SK-N-SH (cell line): Measurements from ENCODE around the gene MEGF8. TPM values are rescaled to one million over a fixed set of nuclear protein-coding genes. Genes with fewer than 3 reads are reported as not detected.

Experiments used
- CTCF ChIA-PET: fragments of 300-600, 350-600 bp; formaldehyde crosslinking; extraction: SDS; loops from one replicate; lab custom pipeline; 2021; lab: Yijun Ruan, JAX
- POLR2A ChIA-PET: fragments of 350-600 bp; sonication (Branson Sonifier 250); formaldehyde crosslinking; extraction: SDS; loops from one replicate; lab custom pipeline; 2020; ENCODE audit warnings: antibody characterized with exemption, inconsistent platforms; lab: Yijun Ruan, JAX
- DNase-seq: peaks from one replicate; pipeline ENCODE4 v3.0.0; 2012
- H2AFZ ChIP-seq: fragments of 200-600 bp; sonication (generic); 2 replicates; pipeline ENCODE4 v1.8.1; 2016; ENCODE audit warnings: antibody characterized with exemption, mild to moderate bottlenecking, low read depth
- H3F3A ChIP-seq: fragments of 200-600 bp; sonication (generic); replicated peaks from 2 replicates; pipeline ENCODE3; 2016; ENCODE audit warnings: antibody characterized with exemption, mild to moderate bottlenecking; ENCODE audit not compliant: insufficient read depth
- H3K27ac ChIP-seq, 2 experiments: fragments of 200-500 bp in 1 of 2; fragments of 200-600 bp in 1 of 2; sonication (Bioruptor generic) in 1 of 2; sonication (generic), shearing (Covaris generic) in 1 of 2; 2 replicates each; pipeline versions ENCODE4 v1.5.1 to v1.6.1; 2014 to 2016; ENCODE audit warnings: low read depth in 2 of 2, inconsistent platforms in 1 of 2, low read length in 1 of 2, mild to moderate bottlenecking in 1 of 2, mixed read lengths in 1 of 2
- H3K27me3 ChIP-seq: fragments of 200-600 bp; sonication (generic), shearing (Covaris generic); 2 replicates; pipeline ENCODE4 v1.6.1; 2016; ENCODE audit warnings: mixed run types; ENCODE audit not compliant: insufficient read depth
- H3K36me3 ChIP-seq, 2 experiments: fragments of 200-500 bp in 1 of 2; fragments of 200-600 bp in 1 of 2; sonication (Bioruptor generic) in 1 of 2; sonication (generic) in 1 of 2; replicated peaks in 1 of 2; 2 replicates each; pipeline versions ENCODE3 to v1.5.1; 2014 to 2016; ENCODE audit warnings: low read length in 1 of 2, mild to moderate bottlenecking in 1 of 2; ENCODE audit not compliant: insufficient read depth in 2 of 2, control insufficient read depth in 1 of 2
- H3K4me1 ChIP-seq, 2 experiments: fragments of 200-500 bp in 1 of 2; fragments of 200-600 bp in 1 of 2; sonication (Bioruptor generic) in 1 of 2; sonication (generic), shearing (Covaris generic) in 1 of 2; 2 replicates each; pipeline versions ENCODE4 v1.5.1 to v1.6.1; 2014 to 2016; ENCODE audit warnings: low read depth in 1 of 2, low read length in 1 of 2, mixed run types in 1 of 2; ENCODE audit not compliant: insufficient read depth in 2 of 2, control insufficient read depth in 1 of 2
- H3K4me2 ChIP-seq: fragments of 200-600 bp; sonication (generic), shearing (Covaris generic); 2 replicates; pipeline ENCODE4 v1.6.1; 2017; ENCODE audit warnings: mixed run types
- H3K4me3 ChIP-seq, 2 experiments: fragments of 200-500 bp in 1 of 2; fragments of 200-600 bp in 1 of 2; sonication (Bioruptor generic) in 1 of 2; sonication (generic), shearing (Covaris generic) in 1 of 2; 2 replicates each; pipeline versions ENCODE4 v1.5.1 to v1.8.1; 2014 to 2016; ENCODE audit warnings: low read depth in 2 of 2, inconsistent platforms in 1 of 2, low read length in 1 of 2, mild to moderate bottlenecking in 1 of 2, mixed read lengths in 1 of 2, moderate library complexity in 1 of 2
- H3K79me2 ChIP-seq: fragments of 200-600 bp; sonication (generic); 2 replicates; pipeline ENCODE4 v1.8.1; 2017; ENCODE audit warnings: mild to moderate bottlenecking; ENCODE audit not compliant: insufficient read depth
- H3K9ac ChIP-seq: fragments of 200-600 bp; sonication (generic); 2 replicates; pipeline ENCODE4 v1.6.1; 2017; ENCODE audit warnings: mixed run types
- H3K9me2 ChIP-seq: fragments of 200-600 bp; sonication (generic); 2 replicates; pipeline ENCODE4 v1.6.1; 2017; ENCODE audit warnings: mixed run types
- H3K9me3 ChIP-seq: fragments of 200-600 bp; sonication (generic); 2 replicates; pipeline ENCODE4 v1.6.1; 2017; ENCODE audit warnings: mixed run types, mild to moderate bottlenecking, moderate library complexity
- H4K20me1 ChIP-seq: fragments of 200-600 bp; sonication (generic); 2 replicates; pipeline ENCODE4 v1.6.1; 2017; ENCODE audit warnings: mild to moderate bottlenecking, mixed run types; ENCODE audit not compliant: insufficient read depth
- CHD2 ChIP-seq: fragments of 150-350 bp; IDR thresholded peaks from 2 replicates; pipeline ENCODE4 v1.6.1; 2018; ENCODE audit warnings: low read length; ENCODE audit not compliant: partially characterized antibody
- ELF1 ChIP-seq: IDR thresholded peaks from 2 replicates; pipeline ENCODE4 v1.4.0; 2012
- EP300 ChIP-seq, 2 experiments: IDR thresholded peaks; 2 replicates each; pipeline versions ENCODE4 v1.4.0 to v1.6.1; 2012; ENCODE audit warnings: borderline replicate concordance in 1 of 2, low read depth in 1 of 2, low read length in 1 of 2
- FOXJ3 ChIP-seq: sonication (generic); formaldehyde crosslinking; IDR thresholded peaks from 2 replicates; pipeline ENCODE4 v1.5.1; 2020; ENCODE audit warnings: mild to moderate bottlenecking, missing genetic modification reagents
- FOXM1 ChIP-seq: IDR thresholded peaks from 2 replicates; pipeline ENCODE4 v1.4.0; 2012; ENCODE audit warnings: low read depth, mild to moderate bottlenecking
- GABPA ChIP-seq: IDR thresholded peaks from 2 replicates; pipeline ENCODE4 v1.4.0; 2012; ENCODE audit warnings: low read depth, mild to moderate bottlenecking
- MAX ChIP-seq: IDR thresholded peaks from 2 replicates; pipeline ENCODE4 v1.4.0; 2012; ENCODE audit warnings: low read depth
- MEF2A ChIP-seq: IDR thresholded peaks from 2 replicates; pipeline ENCODE4 v1.4.0; 2012; ENCODE audit warnings: low read depth, borderline replicate concordance
- MXI1 ChIP-seq: IDR thresholded peaks from 2 replicates; pipeline ENCODE4 v1.6.1; 2012; ENCODE audit warnings: mild to moderate bottlenecking, low read depth, low read length, improper control_type of control experiment
- NFIC ChIP-seq: IDR thresholded peaks from 2 replicates; pipeline ENCODE4 v1.4.0; 2012; ENCODE audit warnings: borderline replicate concordance
- POLR2AphosphoS5 ChIP-seq: IDR thresholded peaks from 2 replicates; pipeline ENCODE4 v1.6.1; 2012; ENCODE audit warnings: low read depth, low read length
- RAD21 ChIP-seq: IDR thresholded peaks from 2 replicates; pipeline ENCODE4 v1.6.1; 2012; ENCODE audit warnings: mild to moderate bottlenecking, low read length
- RCOR1 ChIP-seq: fragments of 150-350 bp; IDR thresholded peaks from 2 replicates; pipeline ENCODE4 v1.6.1; 2017; ENCODE audit warnings: antibody characterized with exemption, low read length
- RXRA ChIP-seq: IDR thresholded peaks from 2 replicates; pipeline ENCODE4 v1.4.0; 2012; ENCODE audit warnings: low read depth, mild to moderate bottlenecking, borderline replicate concordance
- SIN3A ChIP-seq: IDR thresholded peaks from 2 replicates; pipeline ENCODE4 v1.6.1; 2012; ENCODE audit warnings: low read depth, mild to moderate bottlenecking, low read length, moderate library complexity, borderline replicate concordance
- TAF1 ChIP-seq: IDR thresholded peaks from 2 replicates; pipeline ENCODE4 v1.6.1; 2012; ENCODE audit warnings: low read depth, mild to moderate bottlenecking, low read length, moderate library complexity, borderline replicate concordance
- TEAD4 ChIP-seq: IDR thresholded peaks from 2 replicates; pipeline ENCODE4 v1.4.0; 2012; ENCODE audit warnings: mild to moderate bottlenecking, borderline replicate concordance; ENCODE audit not compliant: insufficient read depth
- ZBTB33 ChIP-seq: IDR thresholded peaks from 2 replicates; pipeline ENCODE4 v1.4.0; 2012; ENCODE audit warnings: low read depth, borderline replicate concordance
- WGBS: methylation state at CpG from one replicate; pipeline ENCODE4 v1.1.6; 2017; ENCODE audit warnings: low lambda C conversion rate; 5-methylcytosine and 5-hydroxymethylcytosine counted together
- polyA plus RNA-seq, 3 experiments: library from polyadenylated mRNA; depleted of rRNA; stranded (reverse); fragments of >200 nt; gene quantifications; 2 replicates each; pipeline ENCODE4 v1.2.3, GENCODE V29; 2012
- TF ChIP-seq, protein P1 (sequence below): IDR thresholded peaks from 2 replicates; pipeline ENCODE4; 2012
- TF ChIP-seq, protein P2 (sequence below): fragments of 150-350 bp; IDR thresholded peaks from 2 replicates; pipeline ENCODE4 v1.6.1; 2017; ENCODE audit warnings: antibody characterized with exemption, low read length, low read depth, borderline replicate concordance

Gene MEGF8
- polyA plus RNA-seq, 1 of the 3 experiments (the other 2 are of a cell fraction) = 19.1 TPM

- Histone ChIP-seq H3K27me3 (no peaks in the 10 kb centered on the region), H3K4me1 (peaks cover 8 to 16% of the 10 kb centered on the region in 2 experiments; a peak in 1 of 4 replicates), H4K20me1 (no peaks in the 10 kb centered on the region; the same call in 1 of the 2 replicates), H3K4me3 (0 out of 4 replicates have a peak overlapping the region, but pooled peaks of 1 of the 2 experiments have one; percentile 99), H3K9me2 (no peaks in the 10 kb centered on the region), H3K9ac (no peak overlapping the region), H3K36me3 (no peaks in the 10 kb centered on the region), H3K79me2 (peaks cover 39% of the 10 kb centered on the region), H3K4me2 (peak overlapping the region; percentile 99), H3K9me3 (no peaks in the 10 kb centered on the region), H2AFZ (no peak overlapping the region), H3K27ac (no peak overlapping the region)
- ChIA-PET CTCF (interaction anchor here (0.6 to 1.2 kb wide), 5 partner anchors 22 to 74 kb away, joined by 3 read pairs; partner anchors contain the start of gene PAFAH1B3), POLR2A (no interaction called here)
- no peak for DNase-seq
- TF ChIP-seq SIN3A = no peak
- TF ChIP-seq CHD2 = no peak
- no peak for TF ChIP-seq POLR2AphosphoS5
- TF ChIP-seq, all 33 proteins: peak for 0
- no peaks in the 10 kb centered on the region for H3F3A ChIP-seq
- WGBS = 91% methylated on average over 5 of the region's 5 CpGs
Observed at GRCh38 chr19:42327381-42327780, 1.9 kb downstream of the MEGF8 start.

DNA sequence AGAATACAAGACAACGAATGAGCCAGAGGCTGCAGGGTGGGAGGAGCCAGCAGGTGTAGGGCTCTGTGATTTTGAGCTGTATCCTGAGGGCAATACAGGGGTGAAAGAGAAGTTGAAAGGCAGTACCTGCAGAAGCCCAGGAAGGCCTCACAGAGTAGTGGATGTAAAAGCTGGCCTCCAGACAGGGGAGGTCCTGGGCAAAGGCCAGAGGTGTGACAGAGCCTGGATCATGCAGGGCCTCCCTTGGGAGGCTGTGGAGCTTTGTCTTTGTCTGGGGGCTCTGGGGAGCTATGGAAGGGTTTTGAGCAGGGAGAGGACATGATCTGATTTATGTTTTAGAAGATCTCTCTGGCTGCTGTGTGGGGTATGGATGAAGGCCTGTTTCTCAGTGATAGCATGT, 2.7 kb downstream of the MEGF8 start:
- no peak for TF ChIP-seq POLR2AphosphoS5
- no peak for TF ChIP-seq GABPA
- no peak for TF ChIP-seq ZBTB33
- no peak for TF ChIP-seq RAD21
- TF ChIP-seq NFIC = no peak
- TF ChIP-seq, protein P1, sequence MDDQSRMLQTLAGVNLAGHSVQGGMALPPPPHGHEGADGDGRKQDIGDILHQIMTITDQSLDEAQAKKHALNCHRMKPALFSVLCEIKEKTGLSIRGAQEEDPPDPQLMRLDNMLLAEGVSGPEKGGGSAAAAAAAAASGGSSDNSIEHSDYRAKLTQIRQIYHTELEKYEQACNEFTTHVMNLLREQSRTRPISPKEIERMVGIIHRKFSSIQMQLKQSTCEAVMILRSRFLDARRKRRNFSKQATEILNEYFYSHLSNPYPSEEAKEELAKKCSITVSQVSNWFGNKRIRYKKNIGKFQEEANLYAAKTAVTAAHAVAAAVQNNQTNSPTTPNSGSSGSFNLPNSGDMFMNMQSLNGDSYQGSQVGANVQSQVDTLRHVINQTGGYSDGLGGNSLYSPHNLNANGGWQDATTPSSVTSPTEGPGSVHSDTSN = no peak
- no peak for TF ChIP-seq RCOR1
- no peak for TF ChIP-seq TEAD4
- TF ChIP-seq MXI1 = no peak
- TF ChIP-seq FOXJ3 = no peak
- TF ChIP-seq EP300 (IDR thresholded peaks at IDR 0.05; ENCODE audit: borderline replicate concordance in 1 of 2, low read depth in 1 of 2, low read length in 1 of 2) = no peak
- TF ChIP-seq FOXM1 = no peak
- TF ChIP-seq TAF1 = no peak
- TF ChIP-seq MEF2A = no peak
- TF ChIP-seq, protein P2, sequence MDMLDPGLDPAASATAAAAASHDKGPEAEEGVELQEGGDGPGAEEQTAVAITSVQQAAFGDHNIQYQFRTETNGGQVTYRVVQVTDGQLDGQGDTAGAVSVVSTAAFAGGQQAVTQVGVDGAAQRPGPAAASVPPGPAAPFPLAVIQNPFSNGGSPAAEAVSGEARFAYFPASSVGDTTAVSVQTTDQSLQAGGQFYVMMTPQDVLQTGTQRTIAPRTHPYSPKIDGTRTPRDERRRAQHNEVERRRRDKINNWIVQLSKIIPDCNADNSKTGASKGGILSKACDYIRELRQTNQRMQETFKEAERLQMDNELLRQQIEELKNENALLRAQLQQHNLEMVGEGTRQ = no peak
- no peak for TF ChIP-seq ELF1
- TF ChIP-seq MAX = no peak
- TF ChIP-seq CHD2 = no peak
- no peak for TF ChIP-seq RXRA
- TF ChIP-seq, all 33 proteins: peak for 0
- Histone ChIP-seq H3K4me1 (peaks cover 8 to 16% of the 10 kb centered on the region in 2 experiments; a peak in 1 of 4 replicates), H3K9me3 (no peaks in the 10 kb centered on the region), H3K9ac (no peak overlapping the region), H3K27me3 (no peaks in the 10 kb centered on the region), H3F3A (no peaks in the 10 kb centered on the region), H4K20me1 (no peaks in the 10 kb centered on the region; the same call in 1 of the 2 replicates), H3K9me2 (no peaks in the 10 kb centered on the region), H3K4me3 (no peak overlapping the region), H3K79me2 (peaks cover 39% of the 10 kb centered on the region), H3K4me2 (no peak overlapping the region), H3K27ac (no peak overlapping the region), H3K36me3 (no peaks in the 10 kb centered on the region), H2AFZ (no peak overlapping the region)
- POLR2A ChIA-PET = no interaction called here
- CTCF ChIA-PET = interaction anchor here (0.6 to 1.1 kb wide), 5 partner anchors 21 to 76 kb away, joined by 3 read pairs; partner anchors contain the start of gene PAFAH1B3
- no peak for DNase-seq
- WGBS = 82% methylated on average over 1 of the region's 1 CpG
